ENCODE measurements around the gene PAPSS1. TPM values are rescaled to one million over a fixed set of nuclear protein-coding genes. Genes with fewer than 3 reads are reported as not detected.

PAPSS1 gene
- 10 to 100 TPM; 40.4 to 80.8 (median 49.5) TPM for total RNA-seq

- DNase-seq (ENCODE audit: low spot score in 2 of 2), result peak; percentile 94 to 95
- Histone ChIP-seq H3K9me3 (no peaks in the 10 kb centered on the region), H3K4me1 (peaks cover 0 to 29% (median 6%) of the 10 kb centered on the region in 4 donors), H3K27ac (peak within 1 kb of the TSS; percentile 42 to 95 (median 83)), H3K4me3 (peak within 1 kb of the TSS; percentile 67 to 98 (median 92)), H3K27me3 (no peaks in the 10 kb centered on the region), H3K36me3 (no peaks in the 10 kb centered on the region)
- TF ChIP-seq EP300 (IDR thresholded peaks at IDR 0.05), result peak; percentile 64 to 83
- peak in 1 of 2 donors; percentile 78 for TF ChIP-seq POLR2A (IDR thresholded peaks at IDR 0.05)
- no peak for TF ChIP-seq CTCF (IDR thresholded peaks at IDR 0.05)
- WGBS, 2 donors, result 0 to 1% methylated on average over 20 to 86 of the region's 90 CpGs
Observed at GRCh38 chr4:107719922-107720722, at the start of gene PAPSS1. TSS of gene PAPSS1 (minus strand) at chr4:107720234. CDS start at chr4:107720179, 55 bp downstream.

GRCh38 chr4:107760281-107760947, 40.4 kb upstream of the PAPSS1 start:
- H3K4me3 ChIP-seq, result no peak overlapping the region
- H3K4me1 ChIP-seq, result peaks cover 0 to 24% (median 3%) of the 10 kb centered on the region in 4 donors
- no peaks in the 10 kb centered on the region for H3K9me3 ChIP-seq
- 65 to 68% methylated on average over 10 of the region's 10 CpGs for WGBS, 2 donors
- H3K27me3 ChIP-seq, result no peaks in the 10 kb centered on the region
- TF ChIP-seq CTCF (IDR thresholded peaks at IDR 0.05) (peak in 2 of 5 experiments; percentile 7 to 27), EP300 (IDR thresholded peaks at IDR 0.05) (no peak), POLR2A (IDR thresholded peaks at IDR 0.05) (no peak)
- peak in 1 of 2 donors; percentile 16 for DNase-seq (ENCODE audit: low spot score in 2 of 2)
- no peaks in the 10 kb centered on the region for H3K36me3 ChIP-seq
- no peak overlapping the region for H3K27ac ChIP-seq

- TF ChIP-seq POLR2A (IDR thresholded peaks at IDR 0.05) (no peak), EP300 (IDR thresholded peaks at IDR 0.05) (no peak), CTCF (IDR thresholded peaks at IDR 0.05) (peak in 4 of 5 experiments; percentile 56 to 67 (median 65))
- DNase-seq (ENCODE audit: low spot score in 2 of 2), result no peak
- 42 to 44% methylated on average over 2 of the region's 2 CpGs for WGBS, 2 donors
- H3K9me3 ChIP-seq, result no peaks in the 10 kb centered on the region
- no peaks in the 10 kb centered on the region for H3K36me3 ChIP-seq
- H3K27me3 ChIP-seq, result no peaks in the 10 kb centered on the region
- H3K4me3 ChIP-seq, result no peak overlapping the region
- H3K4me1 ChIP-seq, result peaks cover 0 to 24% (median 3%) of the 10 kb centered on the region in 4 donors
- H3K27ac ChIP-seq, result no peak overlapping the region
Observed at GRCh38 chr4:107757864-107758476, 37.9 kb upstream of the PAPSS1 start.

GRCh38 chr4:107757283-107757682, 37.2 kb upstream of the PAPSS1 start:
- no peaks in the 10 kb centered on the region for H3K9me3 ChIP-seq
- no peak overlapping the region for H3K27ac ChIP-seq
- no peaks in the 10 kb centered on the region for H3K36me3 ChIP-seq
- 89 to 90% methylated on average over 5 of the region's 5 CpGs for WGBS, 2 donors
- DNase-seq (ENCODE audit: low spot score in 2 of 2), result no peak
- TF ChIP-seq EP300 (IDR thresholded peaks at IDR 0.05) (no peak), CTCF (IDR thresholded peaks at IDR 0.05) (no peak), POLR2A (IDR thresholded peaks at IDR 0.05) (no peak)
- no peaks in the 10 kb centered on the region for H3K27me3 ChIP-seq
- H3K4me1 ChIP-seq, result peaks cover 0 to 24% (median 3%) of the 10 kb centered on the region in 4 donors
- H3K4me3 ChIP-seq, result no peak overlapping the region

All from tibial nerve (tissue), 4 donors.